Stomach (tissue), 9 donors: ENCODE measurements around the gene MUS81. TPM values are rescaled to one million over a fixed set of nuclear protein-coding genes. Genes with fewer than 3 reads are reported as not detected.

ENCODE experiments used
- DNase-seq, 2 donors: peaks; one replicate each; pipeline versions ENCODE4 v3.0.0 to v3.0.0-alpha.2; 2013 to 2019
- H3K27ac ChIP-seq, 5 donors: fragments of 200-600 bp in 4 of 5; sonication (generic) in 4 of 5; one replicate each; pipeline ENCODE4 v1.5.1; 2013 to 2019; ENCODE audit warnings: mild to moderate bottlenecking in 1 of 5, moderate library complexity in 1 of 5
- H3K27me3 ChIP-seq, 3 donors: fragments of 200-600 bp; sonication (generic); one replicate each; pipeline ENCODE4 v1.5.1; 2017 to 2019; ENCODE audit warnings: mixed run types in 1 of 3
- H3K36me3 ChIP-seq, 4 donors: fragments of 200-600 bp; sonication (generic); 1 replicate in 3 of 4; 2 replicates in 1 of 4; pipeline ENCODE4 v1.5.1; 2016 to 2019
- H3K4me1 ChIP-seq, 4 donors: fragments of 200-600 bp; sonication (generic); one replicate each; pipeline ENCODE4 v1.5.1; 2016 to 2019
- H3K4me3 ChIP-seq, 4 donors: fragments of 200-600 bp; sonication (generic) in 3 of 4; one replicate each; pipeline ENCODE4 v1.5.1; 2016 to 2019; ENCODE audit warnings: mild to moderate bottlenecking in 1 of 4
- H3K9me3 ChIP-seq, 4 donors: fragments of 200-600 bp; sonication (generic); one replicate each; pipeline ENCODE4 v1.5.1; 2016 to 2019
- EP300 ChIP-seq: sonication (generic); formaldehyde crosslinking; IDR thresholded peaks from one replicate; pipeline ENCODE4 v1.6.1; 2017; ENCODE audit warnings: antibody characterized with exemption
- POLR2A ChIP-seq, 4 donors: fragments of 450-650 bp; IDR thresholded peaks; one replicate each; pipeline ENCODE4 v1.6.1; 2016; ENCODE audit warnings: antibody characterized with exemption in 4 of 4, control low read depth in 2 of 4, mild to moderate bottlenecking in 1 of 4, moderate library complexity in 1 of 4
- POLR2AphosphoS5 ChIP-seq, 3 donors: sonication (generic); formaldehyde crosslinking; IDR thresholded peaks; one replicate each; pipeline ENCODE4 v1.6.1; 2016; ENCODE audit warnings: antibody characterized with exemption in 3 of 3
- WGBS, 5 donors: extraction: QIAGEN DNeasy Blood & Tissue Kit in 3 of 5; methylation state at CpG; one replicate each; pipeline versions ENCODE4 v1.1.5 to v1.1.7; 2013 to 2018; 5-methylcytosine and 5-hydroxymethylcytosine counted together
- intact Hi-C: fragments of 100-400 bp; cut with DNase I; formaldehyde crosslinking; loops from one replicate; pipeline ENCODE4 v1.15.1; 2023; ENCODE audit warnings: low total_unique reads
- polyA plus RNA-seq, 3 donors: library from polyadenylated mRNA; stranded (reverse); fragments of 200-250 nt; gene quantifications; one replicate each; pipeline ENCODE4 v1.2.3, GENCODE V29; 2013
- total RNA-seq, 5 donors: library from RNA; depleted of rRNA; stranded (reverse); fragments of >200 nt; gene quantifications; one replicate each; pipeline versions ENCODE4 v1.1.0 to v1.2.3, GENCODE V29; 2014 to 2016
- TF ChIP-seq, protein P1 (sequence below), 7 experiments: fragments of 450-650 bp in 4 of 7; fragments of 200-600 bp in 3 of 7; sonication (generic) in 3 of 7; IDR thresholded peaks; one replicate each; pipeline ENCODE4 v1.5.1; 2016 to 2019; ENCODE audit warnings: antibody characterized with exemption in 7 of 7, control low read depth in 2 of 7, mild to moderate bottlenecking in 1 of 7
- donor health status: healthy with polysubstance abuse.
- donor health status: Bipolar disorder and iron deficiency.
- donor health status: healthy.

MUS81 gene
- total and polyA plus RNA-seq, 8 donors: 26.4 to 162 (median 48.8) TPM

DNA sequence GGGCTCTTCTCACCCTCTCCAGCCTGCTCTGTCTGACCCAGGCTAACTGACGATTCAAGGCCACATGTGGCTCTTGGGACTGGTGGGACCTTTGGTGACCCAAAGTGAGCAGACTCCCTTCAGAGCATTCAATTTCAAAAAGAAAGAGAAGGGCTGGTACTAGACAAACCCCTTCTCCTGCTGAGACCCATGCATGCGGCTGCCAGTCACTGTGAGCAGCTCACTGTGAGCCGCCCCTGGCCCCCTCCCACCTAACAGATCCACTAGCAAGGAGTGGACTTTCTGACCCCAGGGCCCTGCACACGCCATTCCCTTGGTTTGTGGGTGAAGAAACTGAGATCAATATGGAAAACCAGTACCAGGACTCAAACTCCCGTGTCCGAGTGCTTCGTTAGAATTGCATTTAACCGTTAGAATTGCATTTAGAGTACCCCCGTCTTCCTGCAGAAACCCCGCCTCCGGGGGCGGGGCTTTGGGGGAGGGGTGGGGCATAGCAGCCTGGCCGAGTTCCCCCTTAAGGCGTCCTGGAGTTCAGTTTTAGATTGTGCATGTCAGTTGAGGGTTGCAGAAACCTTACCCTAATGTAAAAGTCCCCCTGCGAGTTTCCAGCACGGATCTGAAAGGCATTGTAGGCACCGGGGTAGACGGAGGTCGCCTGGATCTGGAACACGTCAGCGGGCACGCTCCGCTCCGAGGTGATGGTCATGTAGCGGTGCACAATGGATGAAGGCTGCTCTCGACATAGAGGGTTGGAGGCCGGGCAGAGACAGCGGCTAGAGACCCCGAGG lies 7.2 kb downstream of the MUS81 start:
- no peak for DNase-seq
- Histone ChIP-seq H3K27me3 (no peaks in the 10 kb centered on the region), H3K4me1 (peaks cover 20 to 58% (median 34%) of the 10 kb centered on the region in 4 donors), H3K9me3 (no peaks in the 10 kb centered on the region), H3K4me3 (no peak overlapping the region), H3K36me3 (peaks cover 37 to 83% (median 71%) of the 10 kb centered on the region in 4 donors), H3K27ac (no peak overlapping the region)
- WGBS, 5 donors: 60 to 71% (median 63%) methylated on average over 27 to 29 of the region's 29 CpGs
- TF ChIP-seq POLR2AphosphoS5 (IDR thresholded peaks at IDR 0.05): no peak
- no peak for TF ChIP-seq POLR2A (IDR thresholded peaks at IDR 0.05)
- TF ChIP-seq EP300: no peak
- TF ChIP-seq, protein P1, sequence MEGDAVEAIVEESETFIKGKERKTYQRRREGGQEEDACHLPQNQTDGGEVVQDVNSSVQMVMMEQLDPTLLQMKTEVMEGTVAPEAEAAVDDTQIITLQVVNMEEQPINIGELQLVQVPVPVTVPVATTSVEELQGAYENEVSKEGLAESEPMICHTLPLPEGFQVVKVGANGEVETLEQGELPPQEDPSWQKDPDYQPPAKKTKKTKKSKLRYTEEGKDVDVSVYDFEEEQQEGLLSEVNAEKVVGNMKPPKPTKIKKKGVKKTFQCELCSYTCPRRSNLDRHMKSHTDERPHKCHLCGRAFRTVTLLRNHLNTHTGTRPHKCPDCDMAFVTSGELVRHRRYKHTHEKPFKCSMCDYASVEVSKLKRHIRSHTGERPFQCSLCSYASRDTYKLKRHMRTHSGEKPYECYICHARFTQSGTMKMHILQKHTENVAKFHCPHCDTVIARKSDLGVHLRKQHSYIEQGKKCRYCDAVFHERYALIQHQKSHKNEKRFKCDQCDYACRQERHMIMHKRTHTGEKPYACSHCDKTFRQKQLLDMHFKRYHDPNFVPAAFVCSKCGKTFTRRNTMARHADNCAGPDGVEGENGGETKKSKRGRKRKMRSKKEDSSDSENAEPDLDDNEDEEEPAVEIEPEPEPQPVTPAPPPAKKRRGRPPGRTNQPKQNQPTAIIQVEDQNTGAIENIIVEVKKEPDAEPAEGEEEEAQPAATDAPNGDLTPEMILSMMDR (IDR thresholded peaks at IDR 0.05): no peak
- intact Hi-C loops: no loop called here

DNA sequence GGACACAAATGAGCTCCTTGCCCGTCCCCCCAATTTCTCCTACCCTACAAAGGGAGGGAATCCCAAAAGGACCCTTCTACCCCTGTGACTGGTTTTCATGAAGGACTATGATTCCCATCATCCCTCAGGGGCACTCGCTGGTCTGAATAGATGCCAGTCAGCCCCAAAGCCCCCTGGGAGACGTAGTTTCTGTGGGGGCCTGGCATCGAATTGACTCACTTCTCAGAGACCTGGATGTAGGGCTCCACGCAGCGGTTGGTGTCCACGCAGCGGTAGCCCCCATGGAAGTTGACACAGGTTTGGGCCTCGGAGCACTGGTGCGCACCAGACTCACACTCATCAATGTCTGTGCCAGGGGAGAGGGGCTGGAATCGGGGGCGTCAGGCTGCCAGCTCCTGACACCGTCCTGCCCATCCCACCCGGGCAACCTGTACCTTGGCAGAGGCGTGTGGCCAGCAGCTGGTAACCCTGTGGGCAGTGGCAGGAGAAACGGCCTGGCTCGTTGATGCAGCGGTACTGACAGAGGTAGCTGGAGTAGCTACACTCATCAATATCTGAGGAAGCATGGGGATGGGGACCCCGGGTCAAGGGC lies 7.9 kb downstream of the MUS81 start:
- no peaks in the 10 kb centered on the region for H3K27me3 ChIP-seq
- DNase-seq: no peak
- no peak for TF ChIP-seq EP300
- no peak for TF ChIP-seq POLR2A (IDR thresholded peaks at IDR 0.05)
- TF ChIP-seq, protein P1 (IDR thresholded peaks at IDR 0.05): no peak
- no peak for TF ChIP-seq POLR2AphosphoS5 (IDR thresholded peaks at IDR 0.05)
- H3K4me3 ChIP-seq: no peak overlapping the region
- H3K36me3 ChIP-seq: peaks cover 30 to 76% (median 64%) of the 10 kb centered on the region in 4 donors
- H3K9me3 ChIP-seq: no peaks in the 10 kb centered on the region
- H3K4me1 ChIP-seq: peaks cover 26 to 56% (median 36%) of the 10 kb centered on the region in 4 donors
- intact Hi-C loops: no loop called here
- peak overlapping the region in 1 of 5 donors; percentile 20 for H3K27ac ChIP-seq
- 81 to 87% (median 84%) methylated on average over 14 to 19 of the region's 19 CpGs for WGBS, 5 donors

DNA sequence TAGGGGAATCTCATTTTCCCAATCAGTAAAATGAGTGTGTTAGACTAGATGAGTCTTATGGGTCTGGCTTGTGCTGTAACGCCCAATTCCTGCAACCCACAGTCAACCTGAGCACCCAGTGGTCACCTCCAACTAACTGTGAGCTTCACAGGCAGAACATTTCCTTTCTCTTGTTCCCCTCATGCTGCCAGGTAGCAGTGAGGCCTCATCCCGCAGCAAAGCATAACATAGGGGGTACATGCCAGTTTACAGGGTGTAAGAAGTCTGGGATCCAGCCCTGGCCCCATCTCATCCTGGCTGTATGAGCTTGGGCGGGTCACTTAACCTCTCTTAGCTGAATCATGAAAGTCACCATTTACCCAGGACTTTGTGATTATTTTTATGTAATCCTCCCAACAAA lies 8.7 kb downstream of the MUS81 start:
- WGBS, 5 donors: 73 to 90% (median 84%) methylated on average over 3 of the region's 3 CpGs
- intact Hi-C loops: no loop called here

DNA sequence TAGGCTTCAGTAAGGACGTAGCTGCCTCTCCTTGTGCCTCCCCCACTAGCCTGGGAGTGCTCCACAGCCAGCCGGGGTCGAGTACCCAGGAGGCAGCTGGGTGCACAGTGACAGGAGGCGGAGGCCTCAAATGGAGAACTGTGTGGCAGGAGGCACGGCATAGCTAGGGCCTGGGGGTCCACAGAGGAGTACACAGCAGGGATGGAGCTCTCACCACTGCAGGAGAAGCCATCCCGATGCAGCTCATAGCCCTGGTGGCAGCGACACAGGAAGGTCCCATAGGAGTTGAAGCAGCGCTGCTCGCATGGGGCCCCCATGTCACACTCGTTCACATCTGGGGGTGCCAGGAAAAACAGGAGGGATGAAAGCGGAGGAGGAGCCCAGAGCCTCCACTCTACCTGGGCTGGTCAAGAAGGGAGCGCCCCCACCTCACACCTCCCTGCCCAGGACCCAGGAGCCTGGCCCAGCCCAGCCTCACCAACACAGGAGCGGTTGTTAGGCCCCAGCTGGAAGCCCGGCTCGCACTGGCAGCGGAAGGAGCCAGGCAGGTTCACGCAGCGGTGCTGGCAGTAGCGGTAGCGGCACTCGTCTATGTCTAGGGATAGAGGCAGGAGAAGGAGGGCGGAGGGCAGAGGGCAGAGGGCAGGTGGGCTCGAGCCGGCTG lies 9.5 kb downstream of the MUS81 start:
- intact Hi-C loops: no loop called here
- Histone ChIP-seq H3K9me3 (no peaks in the 10 kb centered on the region), H3K27me3 (no peaks in the 10 kb centered on the region), H3K36me3 (peaks cover 14 to 60% (median 48%) of the 10 kb centered on the region in 4 donors), H3K4me1 (peaks cover 34 to 58% (median 41%) of the 10 kb centered on the region in 4 donors), H3K4me3 (no peak overlapping the region), H3K27ac (peak overlapping the region in 1 of 5 donors; percentile 91)
- no peak for DNase-seq
- no peak for TF ChIP-seq EP300
- TF ChIP-seq, protein P1 (IDR thresholded peaks at IDR 0.05): no peak
- no peak for TF ChIP-seq POLR2AphosphoS5 (IDR thresholded peaks at IDR 0.05)
- TF ChIP-seq POLR2A (IDR thresholded peaks at IDR 0.05): no peak
- 74 to 80% (median 79%) methylated on average over 23 to 24 of the region's 24 CpGs for WGBS, 5 donors

More for the DNA sequence above, 8.7 kb downstream of the MUS81 start:
- no peak for DNase-seq
- Histone ChIP-seq H3K4me3 (no peak overlapping the region), H3K27ac (peak overlapping the region in 2 of 5 donors; percentile 5 to 8), H3K9me3 (no peaks in the 10 kb centered on the region), H3K36me3 (peaks cover 22 to 69% (median 57%) of the 10 kb centered on the region in 4 donors), H3K27me3 (no peaks in the 10 kb centered on the region), H3K4me1 (peaks cover 31 to 56% (median 38%) of the 10 kb centered on the region in 4 donors)
- no peak for TF ChIP-seq EP300
- no peak for TF ChIP-seq POLR2A (IDR thresholded peaks at IDR 0.05)
- no peak for TF ChIP-seq POLR2AphosphoS5 (IDR thresholded peaks at IDR 0.05)
- TF ChIP-seq, protein P1 (IDR thresholded peaks at IDR 0.05): no peak
